Activated T-cell treated with anti-CD3 and anti-CD28 coated beads, Interleukin-2, amount 50 U/mL, for 48 hours (primary cell): ENCODE measurements around the gene DUSP21.
"Not testable (repeated sequence)": the region's sequence is repeated elsewhere in the genome, so short reads cannot be mapped to it uniquely, and the experiment has no call there.

Source experiments
- DNase-seq, 2 experiments: peaks; one replicate each; pipeline ENCODE4 v3.0.0-alpha.2; 2020

Gene DUSP21

GRCh38 chrX:44843753-44844152 lies at the start of gene DUSP21:
TSS of gene DUSP21 (plus strand) at chrX:44844021. CDS start at chrX:44844133, 112 bp downstream.
- DNase-seq = no peak

GRCh38 chrX:44795945-44796450 lies 47.8 kb upstream of the DUSP21 start:
- no peak for DNase-seq

GRCh38 chrX:44802613-44803012 lies 41.2 kb upstream of the DUSP21 start:
- no peak for DNase-seq

GRCh38 chrX:44815681-44816080 lies 28.1 kb upstream of the DUSP21 start:
- no peak for DNase-seq

- no peak for DNase-seq
Measured at GRCh38 chrX:44816367-44816766, 27.5 kb upstream of the DUSP21 start.

- DNase-seq = no peak
Measured at GRCh38 chrX:44817029-44817428, 26.8 kb upstream of the DUSP21 start.

- DNase-seq = no peak
Measured at GRCh38 chrX:44822601-44823000, 21.2 kb upstream of the DUSP21 start.

- DNase-seq = not testable (repeated sequence)
Measured at GRCh38 chrX:44823193-44823592, 20.6 kb upstream of the DUSP21 start.

GRCh38 chrX:44828008-44828605 lies 15.7 kb upstream of the DUSP21 start:
- DNase-seq = no peak

- no peak for DNase-seq
Measured at GRCh38 chrX:44829832-44830231, 14.0 kb upstream of the DUSP21 start.

- DNase-seq = no peak
Measured at GRCh38 chrX:44842550-44843317, 1.1 kb upstream of the DUSP21 start.

- no peak for DNase-seq
Measured at GRCh38 chrX:44843318-44843702, 511 bp upstream of the DUSP21 start.

GRCh38 chrX:44844204-44844603 lies 383 bp downstream of the DUSP21 start:
- DNase-seq = no peak

- not testable (repeated sequence) for DNase-seq
Measured at GRCh38 chrX:44850891-44851290, 7.1 kb downstream of the DUSP21 start.

- DNase-seq = no peak
Measured at GRCh38 chrX:44871114-44871645, 27.4 kb downstream of the DUSP21 start.

- DNase-seq = peak in 1 of 2 experiments; percentile 63
Measured at GRCh38 chrX:44871931-44872820, 28.4 kb downstream of the DUSP21 start.

- peak; percentile 99 to 100 for DNase-seq
Measured at GRCh38 chrX:44872821-44873414, 29.1 kb downstream of the DUSP21 start, which contains the start of gene KDM6A. TSS of gene KDM6A (plus strand) at chrX:44873188. CDS start at chrX:44873552, 364 bp downstream.

GRCh38 chrX:44873415-44874276 lies 29.8 kb downstream of the DUSP21 start:
- peak; percentile 71 to 76 for DNase-seq

GRCh38 chrX:44874420-44875184 lies 30.8 kb downstream of the DUSP21 start:
- DNase-seq = peak; percentile 63 to 64

GRCh38 chrX:44875185-44875489 lies 31.3 kb downstream of the DUSP21 start:
- DNase-seq = no peak

- no peak for DNase-seq
Measured at GRCh38 chrX:44876086-44876485, 32.3 kb downstream of the DUSP21 start.
